K562 (cell line): ENCODE measurements around the gene HMCN2. TPM values are rescaled to one million over a fixed set of nuclear protein-coding genes. Genes with fewer than 3 reads are reported as not detected.

ENCODE experiments used
- CREM ChIP-seq: IDR thresholded peaks from 2 replicates; pipeline ENCODE4 v1.6.1; 2014; ENCODE audit warnings: antibody characterized with exemption, low read depth
- EZH2 ChIP-seq: IDR thresholded peaks from 2 replicates; pipeline ENCODE4 v1.6.1; 2012; ENCODE audit warnings: low read depth, mild to moderate bottlenecking, inconsistent platforms, low read length, borderline replicate concordance
- FOXA3 ChIP-seq, 2 experiments: fragments of 450-650 bp in 1 of 2; sonication (generic) in 1 of 2; formaldehyde crosslinking; IDR thresholded peaks in 1 of 2; conservative IDR thresholded peaks in 1 of 2; 2 replicates each; pipeline versions ENCODE4 v1.4.0 to v1.8.0; 2020 to 2022; ENCODE audit warnings: mild to moderate bottlenecking in 2 of 2, missing genetic modification reagents in 1 of 2
- KDM1A ChIP-seq, 2 experiments: fragments of 450-650 bp; IDR thresholded peaks; 2 replicates each; pipeline ENCODE4 v1.6.1; 2016; ENCODE audit warnings: mild to moderate bottlenecking in 2 of 2
- MED1 ChIP-seq: sonication (generic); formaldehyde crosslinking; IDR thresholded peaks from 2 replicates; pipeline ENCODE4 v1.8.1; 2023; ENCODE audit warnings: missing genetic modification reagents, borderline replicate concordance
- MGA ChIP-seq: fragments of 450-650 bp; IDR thresholded peaks from 2 replicates; pipeline ENCODE4 v1.6.1; 2016; ENCODE audit warnings: mild to moderate bottlenecking, moderate library complexity
- OTX1 ChIP-seq: fragments of 450-650 bp; formaldehyde crosslinking; IDR thresholded peaks from 2 replicates; pipeline ENCODE4 v1.4.0; 2022; ENCODE audit warnings: mild to moderate bottlenecking
- RAD21 ChIP-seq, 2 experiments: fragments of 250-450 bp in 1 of 2; fragments of 450-650 bp in 1 of 2; sonication (Bioruptor Pico) in 1 of 2; formaldehyde crosslinking in 1 of 2; IDR thresholded peaks in 1 of 2; conservative IDR thresholded peaks in 1 of 2; 2 replicates each; pipeline versions ENCODE4 v1.4.0 to v1.8.0; 2020 to 2022; ENCODE audit warnings: mild to moderate bottlenecking in 2 of 2, moderate library complexity in 1 of 2
- SETDB1 ChIP-seq: IDR thresholded peaks from one replicate; pipeline ENCODE4 v1.6.1; 2012; ENCODE audit warnings: low read length, control low read depth, inconsistent platforms
- SMARCC2 ChIP-seq: fragments of 450-650 bp; IDR thresholded peaks from 2 replicates; pipeline ENCODE4 v1.6.1; 2017; ENCODE audit warnings: antibody characterized with exemption, moderate library complexity, mild to moderate bottlenecking, low read depth
- TCF15 ChIP-seq: fragments of 250-450 bp; sonication (Bioruptor Pico); IDR thresholded peaks from 2 replicates; pipeline ENCODE4 v1.8.0; 2022; ENCODE audit warnings: moderate library complexity, mild to moderate bottlenecking, inconsistent platforms
- TEAD2 ChIP-seq: fragments of 450-650 bp; IDR thresholded peaks from 2 replicates; pipeline ENCODE4 v1.6.1; 2016; ENCODE audit warnings: missing genetic modification characterization, control low read depth, missing compliant biosample characterization
- ZKSCAN1 ChIP-seq: fragments of 150-350 bp; IDR thresholded peaks from 2 replicates; pipeline ENCODE4 v1.6.1; 2016; ENCODE audit warnings: low read depth, low read length
- polyA plus RNA-seq, 8 experiments: library from polyadenylated mRNA; depleted of rRNA in 4 of 8; stranded (reverse) in 5 of 8; unstranded in 3 of 8; fragments of >200 nt; fragmentation: Nextera tagmentation in 2 of 8; fragmentation: Illumina TruSeq in 1 of 8; extraction: Ambion mirVana in 2 of 8; extraction: Trizol in 1 of 8; gene quantifications; 2 replicates each; pipeline versions ENCODE4 v1.2.1 to v1.2.3, GENCODE V29; 2011 to 2014; ENCODE audit warnings: inconsistent platforms in 1 of 8, missing spikeins in 1 of 8
- total RNA-seq, 7 experiments: library from RNA; depleted of rRNA in 6 of 7; stranded (reverse); fragments of >200 nt in 6 of 7; fragmentation: Illumina TruSeq in 2 of 7; extraction: Trizol in 2 of 7; gene quantifications; 2 replicates each; pipeline versions ENCODE4 v1.2.1 to v1.2.3, GENCODE V29; 2011 to 2021; ENCODE audit warnings: low replicate concordance in 1 of 7

Gene HMCN2
- total and polyA plus RNA-seq, 9 of the 15 experiments (the other 6 are each of a cell fraction or from before 2014, with no cell fraction given) = 0.01 TPM; not detected in 8

- TF ChIP-seq MGA (peak; percentile 78), FOXA3 (CRISPR knock-in tag; conservative IDR thresholded peaks at IDR 0.05 in 1 of 2, IDR thresholded peaks at IDR 0.05 in 1 of 2) (no peak), SETDB1 (no peak), TCF15 (CRISPR knock-in tag) (no peak), TEAD2 (no peak), KDM1A (IDR thresholded peaks at IDR 0.05) (peak; percentile 54 to 58; a peak in 2 of 4 replicates), ZKSCAN1 (no peak), RAD21 (CRISPR knock-in tag; conservative IDR thresholded peaks at IDR 0.05 in 1 of 2, IDR thresholded peaks at IDR 0.05 in 1 of 2) (peak in 1 of 2 experiments; percentile 39; a peak in 2 of 4 replicates), MED1 (CRISPR knock-in tag) (no peak), SMARCC2 (no peak), CREM (peak; percentile 79), OTX1 (no peak), EZH2 (no peak)
Measured at GRCh38 chr9:130451509-130452388, 186.2 kb downstream of the HMCN2 start (continued).
